Lung (tissue), 12 donors: ENCODE measurements around the gene CRYGB. TPM values are rescaled to one million over a fixed set of nuclear protein-coding genes. Genes with fewer than 3 reads are reported as not detected.

ENCODE experiments used
- ATAC-seq: fragments of 200-7000 bp; cut with Tn5 transposase; one replicate; pipeline ENCODE4 v1.9.1; 2020; ENCODE audit warnings: moderate number of reproducible peaks; ENCODE audit not compliant: insufficient read depth, low FRiP score
- DNase-seq, 3 donors: peaks; one replicate each; pipeline ENCODE4 v3.0.0-alpha.2; 2013 to 2017
- H3K27ac ChIP-seq, 2 donors: one replicate each; pipeline ENCODE4 v1.5.1; 2013; ENCODE audit warnings: mild to moderate bottlenecking in 2 of 2, moderate library complexity in 2 of 2, control low read depth in 1 of 2, inconsistent platforms in 1 of 2, low read depth in 1 of 2, low read length in 1 of 2
- H3K27me3 ChIP-seq, 3 donors: one replicate each; pipeline ENCODE4 v1.5.1; 2013; ENCODE audit warnings: low read length in 2 of 3; ENCODE audit not compliant: control insufficient read depth in 3 of 3, insufficient read depth in 3 of 3
- H3K36me3 ChIP-seq, 4 donors: one replicate each; pipeline ENCODE4 v1.5.1; 2013; ENCODE audit warnings: low read length in 4 of 4, mild to moderate bottlenecking in 1 of 4, moderate library complexity in 1 of 4; ENCODE audit not compliant: control insufficient read depth in 4 of 4, insufficient read depth in 4 of 4
- H3K4me1 ChIP-seq, 5 donors: one replicate each; pipeline ENCODE4 v1.5.1; 2013; ENCODE audit warnings: low read length in 5 of 5, mild to moderate bottlenecking in 2 of 5, moderate library complexity in 1 of 5; ENCODE audit not compliant: control insufficient read depth in 5 of 5, insufficient read depth in 5 of 5
- H3K4me3 ChIP-seq: one replicate; pipeline ENCODE4 v1.5.1; 2013; ENCODE audit warnings: mild to moderate bottlenecking, control low read depth, moderate library complexity
- H3K9ac ChIP-seq, 2 donors: one replicate each; pipeline ENCODE4 v1.5.1; 2013; ENCODE audit warnings: low read length in 2 of 2, control low read depth in 1 of 2; ENCODE audit not compliant: insufficient read depth in 1 of 2
- H3K9me3 ChIP-seq, 4 donors: one replicate each; pipeline ENCODE4 v1.5.1; 2013; ENCODE audit warnings: low read length in 3 of 4, mild to moderate bottlenecking in 1 of 4, moderate library complexity in 1 of 4; ENCODE audit not compliant: control insufficient read depth in 4 of 4, insufficient read depth in 3 of 4
- CTCF ChIP-seq: IDR thresholded peaks from 2 replicates; pipeline ENCODE4 v1.5.1; 2012; ENCODE audit warnings: mild to moderate bottlenecking; ENCODE audit errors: control extremely low read depth, extremely low read depth
- WGBS, 2 donors: extraction: QIAGEN DNeasy Blood & Tissue Kit; methylation state at CpG; one replicate each; pipeline ENCODE4 v1.1.7; 2013; 5-methylcytosine and 5-hydroxymethylcytosine counted together
- polyA plus RNA-seq, 2 donors: library from polyadenylated mRNA; stranded (reverse); fragments of 200-250 nt; gene quantifications; one replicate each; pipeline ENCODE4 v1.2.1, GENCODE V29; 2013
- total RNA-seq, 2 donors: library from RNA; depleted of rRNA in 1 of 2; stranded (reverse); fragments of >200 nt in 1 of 2; gene quantifications; one replicate each; pipeline ENCODE4 v1.2.1, GENCODE V29; 2014 to 2021
- donor health status: control.
- donor health status: control.
- donor health status: Bipolar disorder and iron deficiency.
- donor health status: healthy.
- donor health status: DM: yes; HTN: yes; CAD: no.

The CRYGB gene
- total and polyA plus RNA-seq, 4 donors, result not detected

- no peak overlapping the region for H3K4me3 ChIP-seq
- peaks cover 0 to 13% (median 7%) of the 10 kb centered on the region in 3 donors for H3K27me3 ChIP-seq
- H3K36me3 ChIP-seq, result no peaks in the 10 kb centered on the region
- WGBS, 2 donors, result 62 to 71% methylated on average over 5 of the region's 5 CpGs
- ATAC-seq, result no peak
- peaks cover 0 to 8% (median 0%) of the 10 kb centered on the region in 5 donors for H3K4me1 ChIP-seq
- H3K9me3 ChIP-seq, result no peaks in the 10 kb centered on the region
- no peak overlapping the region for H3K27ac ChIP-seq
- TF ChIP-seq CTCF, result no peak
- H3K9ac ChIP-seq, result no peak overlapping the region
- no peak for DNase-seq
These were observed 40.5 kb upstream of the CRYGB start for GRCh38 chr2:208186465-208186864.

GRCh38 chr2:208183972-208184705, 38.2 kb upstream of the CRYGB start:
- ATAC-seq (no peak), DNase-seq (no peak)
- H3K27ac ChIP-seq, result no peak overlapping the region
- WGBS, 2 donors, result 30 to 42% methylated on average over 12 of the region's 12 CpGs
- peaks cover 0 to 8% (median 0%) of the 10 kb centered on the region in 5 donors for H3K4me1 ChIP-seq
- TF ChIP-seq CTCF, result no peak
- H3K4me3 ChIP-seq, result no peak overlapping the region
- H3K9ac ChIP-seq, result no peak overlapping the region
- H3K9me3 ChIP-seq, result no peaks in the 10 kb centered on the region
- peaks cover 0 to 13% (median 7%) of the 10 kb centered on the region in 3 donors for H3K27me3 ChIP-seq
- H3K36me3 ChIP-seq, result no peaks in the 10 kb centered on the region

- WGBS, 2 donors, result 23 to 39% methylated on average over 7 of the region's 7 CpGs
- Histone ChIP-seq H3K4me1 (peaks cover 0 to 8% (median 0%) of the 10 kb centered on the region in 5 donors), H3K27ac (no peak overlapping the region), H3K27me3 (peaks cover 0 to 13% (median 7%) of the 10 kb centered on the region in 3 donors), H3K36me3 (no peaks in the 10 kb centered on the region), H3K4me3 (no peak overlapping the region), H3K9me3 (no peaks in the 10 kb centered on the region), H3K9ac (no peak overlapping the region)
- DNase-seq (no peak), ATAC-seq (no peak)
- no peak for TF ChIP-seq CTCF
These were observed 37.6 kb upstream of the CRYGB start for GRCh38 chr2:208183526-208183925.
